ENCODE results near the gene COMMD8. TPM values are rescaled to one million over a fixed set of nuclear protein-coding genes. Genes with fewer than 3 reads are reported as not detected.

COMMD8 gene
- total and polyA plus RNA-seq, 12 donors: 9.2 to 22.2 (median 15.2) TPM

DNA sequence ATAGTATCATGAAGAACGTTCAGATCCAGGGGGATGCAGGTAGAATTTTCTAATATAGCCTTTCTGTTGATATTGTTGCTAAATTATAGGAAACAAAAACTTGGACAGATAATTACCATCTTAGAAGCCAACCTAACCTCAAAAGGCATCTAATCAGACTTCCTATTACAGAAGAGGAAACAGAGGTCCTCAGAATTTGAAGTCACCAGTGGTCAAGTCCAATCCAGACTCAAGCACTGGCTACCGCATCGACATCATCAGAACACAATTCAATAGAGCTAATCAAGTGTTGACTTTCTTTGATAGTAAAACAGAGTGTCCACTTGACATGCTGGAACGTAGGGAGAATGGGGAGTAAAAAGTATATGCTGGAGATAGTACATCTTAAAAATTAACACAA is 11.3 kb upstream of the COMMD8 start:
- intact Hi-C loops (cut with DNase I): no loop called here
- Histone ChIP-seq H3K27ac (no peak overlapping the region), H3K9me3 (no peaks in the 10 kb centered on the region), H3K4me1 (no peaks in the 10 kb centered on the region), H3K4me3 (no peak overlapping the region), H3K36me3 (no peaks in the 10 kb centered on the region), H3K27me3 (no peaks in the 10 kb centered on the region)
- ATAC-seq (no peak), DNase-seq (no peak)
- TF ChIP-seq, protein P1, sequence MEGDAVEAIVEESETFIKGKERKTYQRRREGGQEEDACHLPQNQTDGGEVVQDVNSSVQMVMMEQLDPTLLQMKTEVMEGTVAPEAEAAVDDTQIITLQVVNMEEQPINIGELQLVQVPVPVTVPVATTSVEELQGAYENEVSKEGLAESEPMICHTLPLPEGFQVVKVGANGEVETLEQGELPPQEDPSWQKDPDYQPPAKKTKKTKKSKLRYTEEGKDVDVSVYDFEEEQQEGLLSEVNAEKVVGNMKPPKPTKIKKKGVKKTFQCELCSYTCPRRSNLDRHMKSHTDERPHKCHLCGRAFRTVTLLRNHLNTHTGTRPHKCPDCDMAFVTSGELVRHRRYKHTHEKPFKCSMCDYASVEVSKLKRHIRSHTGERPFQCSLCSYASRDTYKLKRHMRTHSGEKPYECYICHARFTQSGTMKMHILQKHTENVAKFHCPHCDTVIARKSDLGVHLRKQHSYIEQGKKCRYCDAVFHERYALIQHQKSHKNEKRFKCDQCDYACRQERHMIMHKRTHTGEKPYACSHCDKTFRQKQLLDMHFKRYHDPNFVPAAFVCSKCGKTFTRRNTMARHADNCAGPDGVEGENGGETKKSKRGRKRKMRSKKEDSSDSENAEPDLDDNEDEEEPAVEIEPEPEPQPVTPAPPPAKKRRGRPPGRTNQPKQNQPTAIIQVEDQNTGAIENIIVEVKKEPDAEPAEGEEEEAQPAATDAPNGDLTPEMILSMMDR (IDR thresholded peaks at IDR 0.05): no peak
- WGBS, 2 donors: 44 to 55% methylated on average over 4 of the region's 4 CpGs

DNA sequence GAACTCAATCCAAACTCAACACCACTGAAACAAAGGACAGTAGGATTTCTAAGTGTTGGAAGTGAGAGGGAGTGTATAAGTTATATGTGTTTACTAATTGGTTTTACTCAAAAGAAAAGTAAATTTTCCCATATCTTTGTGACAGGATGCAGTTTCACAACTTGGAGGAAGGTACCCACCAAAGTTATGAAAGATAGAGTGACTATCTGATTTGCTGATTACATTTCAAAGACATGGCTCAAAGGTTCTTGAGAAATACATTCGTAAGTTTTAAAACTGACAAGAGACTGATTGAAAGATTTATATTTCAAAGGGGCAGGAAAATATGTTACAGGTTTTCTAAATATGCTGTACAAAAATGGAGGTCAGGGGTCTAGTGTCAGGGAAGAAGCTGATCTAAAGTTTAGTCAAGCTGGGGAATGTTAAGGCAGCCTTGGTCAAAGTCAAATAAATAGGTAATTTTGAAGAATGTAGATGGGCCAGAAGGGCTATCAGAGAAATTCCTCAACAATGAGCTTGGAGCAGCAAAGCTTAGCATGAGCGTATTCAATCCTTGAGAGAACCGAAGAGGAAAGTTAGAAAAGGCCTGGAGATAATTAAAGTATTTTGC is 9.7 kb upstream of the COMMD8 start:
- ATAC-seq (no peak), DNase-seq (no peak)
- H3K4me1 ChIP-seq: no peaks in the 10 kb centered on the region
- intact Hi-C loops (cut with DNase I): no loop called here
- H3K27ac ChIP-seq: no peak overlapping the region
- H3K27me3 ChIP-seq: no peaks in the 10 kb centered on the region
- TF ChIP-seq, protein P1 (IDR thresholded peaks at IDR 0.05): no peak
- H3K4me3 ChIP-seq: no peak overlapping the region
- H3K9me3 ChIP-seq: no peaks in the 10 kb centered on the region
- 89 to 90% methylated on average over 3 of the region's 3 CpGs for WGBS, 2 donors
- no peaks in the 10 kb centered on the region for H3K36me3 ChIP-seq

DNA sequence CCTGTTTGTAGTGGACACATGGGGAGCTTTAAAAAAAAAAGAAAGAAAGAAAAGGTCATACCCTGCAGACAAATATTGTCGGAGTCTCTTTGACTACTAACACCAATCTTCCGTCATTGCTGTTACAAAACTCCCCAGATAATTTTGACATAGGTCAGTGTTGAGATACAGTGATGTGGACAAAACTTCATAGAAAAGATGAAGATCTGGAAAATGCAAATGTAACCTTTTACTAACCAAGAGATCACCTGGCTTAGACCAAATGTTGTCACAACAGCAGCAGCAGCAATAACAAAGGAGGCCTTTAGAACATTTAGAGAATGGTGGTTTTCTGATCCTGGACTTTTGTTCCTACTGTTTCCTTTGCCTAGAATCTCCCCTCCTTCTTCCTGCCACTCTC is 8.1 kb upstream of the COMMD8 start:
- no peak for ATAC-seq
- no peaks in the 10 kb centered on the region for H3K4me1 ChIP-seq
- 90 to 92% methylated on average over 2 of the region's 2 CpGs for WGBS, 2 donors
- TF ChIP-seq, protein P1 (IDR thresholded peaks at IDR 0.05): no peak
- no peaks in the 10 kb centered on the region for H3K27me3 ChIP-seq
- H3K4me3 ChIP-seq: no peak overlapping the region
- DNase-seq: no peak
- no peaks in the 10 kb centered on the region for H3K36me3 ChIP-seq
- H3K27ac ChIP-seq: no peak overlapping the region
- intact Hi-C loops (cut with DNase I): no loop called here
- no peaks in the 10 kb centered on the region for H3K9me3 ChIP-seq

DNA sequence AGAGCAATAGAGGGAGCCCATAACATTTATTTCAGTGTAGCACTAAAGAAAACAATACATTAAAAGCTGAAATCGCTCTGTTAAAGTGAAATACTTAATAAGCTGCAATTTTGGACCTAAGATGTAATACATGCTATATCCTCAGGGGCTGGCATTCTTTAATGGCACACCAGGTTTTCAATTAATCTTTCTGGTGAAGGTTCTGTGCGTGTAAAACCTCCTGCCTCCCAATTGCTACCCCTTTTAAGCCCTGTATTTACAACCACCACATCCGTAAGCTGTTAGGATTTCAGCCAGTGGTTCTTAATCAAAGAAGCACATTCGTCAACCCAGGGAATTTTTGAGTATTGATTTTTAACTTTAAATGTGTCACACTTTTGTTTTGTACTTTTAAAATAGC is 7.6 kb upstream of the COMMD8 start:
- intact Hi-C loops (cut with DNase I): no loop called here
- no peaks in the 10 kb centered on the region for H3K27me3 ChIP-seq
- no peaks in the 10 kb centered on the region for H3K9me3 ChIP-seq
- ATAC-seq: no peak
- no peaks in the 10 kb centered on the region for H3K4me1 ChIP-seq
- 59 to 71% methylated on average over 4 of the region's 4 CpGs for WGBS, 2 donors
- H3K36me3 ChIP-seq: no peaks in the 10 kb centered on the region
- TF ChIP-seq, protein P1 (IDR thresholded peaks at IDR 0.05): no peak
- no peak overlapping the region for H3K27ac ChIP-seq
- DNase-seq: no peak
- no peak overlapping the region for H3K4me3 ChIP-seq
